ENCODE results near the gene SIAH2.
A peak's percentile ranks its signal among the peaks of the same experiment; 100 is the strongest.

DNA sequence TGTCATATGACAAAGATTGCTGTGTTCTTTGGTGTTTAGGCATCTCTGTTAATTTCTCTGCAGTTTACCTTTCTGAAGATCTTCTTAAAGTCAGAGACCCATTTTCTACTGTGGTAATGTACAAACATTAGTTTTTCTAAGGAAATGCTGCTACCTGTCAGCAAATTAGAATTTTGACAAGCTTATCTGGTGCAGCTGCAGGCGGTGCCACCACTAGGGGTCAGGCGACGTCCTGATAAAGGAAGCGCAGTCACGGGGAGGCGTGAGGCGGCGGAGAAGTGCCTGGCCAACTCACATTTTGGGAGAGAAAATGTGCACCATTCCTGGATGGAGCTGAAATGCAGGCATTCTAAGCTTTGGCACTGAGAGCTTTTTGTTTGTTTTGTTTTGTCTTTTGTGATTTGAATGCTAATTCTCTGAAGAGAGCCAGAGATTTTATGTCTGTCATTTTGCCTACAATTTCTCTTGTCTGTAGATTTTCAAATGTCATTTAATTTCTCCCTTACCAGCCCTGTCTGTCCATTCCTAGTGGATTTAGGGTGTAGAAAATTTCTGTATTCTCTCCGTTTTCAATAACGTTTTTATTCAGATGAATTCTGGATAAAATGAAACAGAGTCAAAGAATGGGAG lies 24.9 kb upstream of the SIAH2 start:
- TF ChIP-seq, protein P1, sequence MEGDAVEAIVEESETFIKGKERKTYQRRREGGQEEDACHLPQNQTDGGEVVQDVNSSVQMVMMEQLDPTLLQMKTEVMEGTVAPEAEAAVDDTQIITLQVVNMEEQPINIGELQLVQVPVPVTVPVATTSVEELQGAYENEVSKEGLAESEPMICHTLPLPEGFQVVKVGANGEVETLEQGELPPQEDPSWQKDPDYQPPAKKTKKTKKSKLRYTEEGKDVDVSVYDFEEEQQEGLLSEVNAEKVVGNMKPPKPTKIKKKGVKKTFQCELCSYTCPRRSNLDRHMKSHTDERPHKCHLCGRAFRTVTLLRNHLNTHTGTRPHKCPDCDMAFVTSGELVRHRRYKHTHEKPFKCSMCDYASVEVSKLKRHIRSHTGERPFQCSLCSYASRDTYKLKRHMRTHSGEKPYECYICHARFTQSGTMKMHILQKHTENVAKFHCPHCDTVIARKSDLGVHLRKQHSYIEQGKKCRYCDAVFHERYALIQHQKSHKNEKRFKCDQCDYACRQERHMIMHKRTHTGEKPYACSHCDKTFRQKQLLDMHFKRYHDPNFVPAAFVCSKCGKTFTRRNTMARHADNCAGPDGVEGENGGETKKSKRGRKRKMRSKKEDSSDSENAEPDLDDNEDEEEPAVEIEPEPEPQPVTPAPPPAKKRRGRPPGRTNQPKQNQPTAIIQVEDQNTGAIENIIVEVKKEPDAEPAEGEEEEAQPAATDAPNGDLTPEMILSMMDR (IDR thresholded peaks at IDR 0.05), result peak in 3 of 4 donors; percentile 85 to 96 (median 96)
- TF ChIP-seq POLR2A (IDR thresholded peaks at IDR 0.05), result no peak

Data from right lobe of liver (tissue), 4 donors.